ENCODE data around the gene MBOAT1.
"Not testable (repeated sequence)": the region's sequence is repeated elsewhere in the genome, so short reads cannot be mapped to it uniquely, and the experiment has no call there.

The MBOAT1 gene

GRCh38 chr6:20168690-20169089 lies 43.6 kb downstream of the MBOAT1 start:
- no peak for DNase-seq

GRCh38 chr6:20167601-20168000 lies 44.7 kb downstream of the MBOAT1 start:
- no peak for DNase-seq

GRCh38 chr6:20166210-20166609 lies 46.1 kb downstream of the MBOAT1 start:
- DNase-seq: no peak

GRCh38 chr6:20162515-20162914 lies 49.8 kb downstream of the MBOAT1 start:
- no peak for DNase-seq

- DNase-seq: no peak
These were observed 51.6 kb downstream of the MBOAT1 start for GRCh38 chr6:20160541-20161283.

- no peak for DNase-seq
These were observed 52.3 kb downstream of the MBOAT1 start for GRCh38 chr6:20159781-20160540.

GRCh38 chr6:20159098-20159497 lies 53.2 kb downstream of the MBOAT1 start:
- no peak for DNase-seq

GRCh38 chr6:20158676-20159075 lies 53.6 kb downstream of the MBOAT1 start:
- no peak for DNase-seq

- no peak for DNase-seq
These were observed 55.4 kb downstream of the MBOAT1 start for GRCh38 chr6:20156824-20157223.

GRCh38 chr6:20154753-20155152 lies 57.5 kb downstream of the MBOAT1 start:
- no peak for DNase-seq

- DNase-seq: no peak
These were observed 59.1 kb downstream of the MBOAT1 start for GRCh38 chr6:20153194-20153593.

GRCh38 chr6:20148433-20148832 lies 63.8 kb downstream of the MBOAT1 start:
- DNase-seq: no peak

GRCh38 chr6:20147469-20147868 lies 64.8 kb downstream of the MBOAT1 start:
- no peak for DNase-seq

- DNase-seq: not testable (repeated sequence)
These were observed 65.4 kb downstream of the MBOAT1 start for GRCh38 chr6:20146831-20147230.

GRCh38 chr6:20146291-20146690 lies 66.0 kb downstream of the MBOAT1 start:
- DNase-seq: no peak

GRCh38 chr6:20142866-20143265 lies 69.4 kb downstream of the MBOAT1 start:
- no peak for DNase-seq

GRCh38 chr6:20141931-20142330 lies 70.3 kb downstream of the MBOAT1 start:
- no peak for DNase-seq

GRCh38 chr6:20139127-20139963 lies 72.9 kb downstream of the MBOAT1 start:
- not testable (repeated sequence) for DNase-seq

- no peak for DNase-seq
These were observed 74.4 kb downstream of the MBOAT1 start for GRCh38 chr6:20137837-20138236.

- DNase-seq: no peak
These were observed 75.0 kb downstream of the MBOAT1 start for GRCh38 chr6:20137240-20137639.

GRCh38 chr6:20135677-20136268 lies 76.5 kb downstream of the MBOAT1 start:
- DNase-seq: no peak

- no peak for DNase-seq
These were observed 77.7 kb downstream of the MBOAT1 start for GRCh38 chr6:20134613-20135012.

Data from activated CD8-positive, alpha-beta memory T cell treated with anti-CD3 and anti-CD28 coated beads for 24 hours (primary cell).